ENCODE measurements around the gene TNP2. TPM values are rescaled to one million over a fixed set of nuclear protein-coding genes. Genes with fewer than 3 reads are reported as not detected.
A peak's percentile ranks its signal among the peaks of the same experiment; 100 is the strongest.

TNP2 gene
- total RNA-seq, 1 donor from 2014 or later = not detected

DNA sequence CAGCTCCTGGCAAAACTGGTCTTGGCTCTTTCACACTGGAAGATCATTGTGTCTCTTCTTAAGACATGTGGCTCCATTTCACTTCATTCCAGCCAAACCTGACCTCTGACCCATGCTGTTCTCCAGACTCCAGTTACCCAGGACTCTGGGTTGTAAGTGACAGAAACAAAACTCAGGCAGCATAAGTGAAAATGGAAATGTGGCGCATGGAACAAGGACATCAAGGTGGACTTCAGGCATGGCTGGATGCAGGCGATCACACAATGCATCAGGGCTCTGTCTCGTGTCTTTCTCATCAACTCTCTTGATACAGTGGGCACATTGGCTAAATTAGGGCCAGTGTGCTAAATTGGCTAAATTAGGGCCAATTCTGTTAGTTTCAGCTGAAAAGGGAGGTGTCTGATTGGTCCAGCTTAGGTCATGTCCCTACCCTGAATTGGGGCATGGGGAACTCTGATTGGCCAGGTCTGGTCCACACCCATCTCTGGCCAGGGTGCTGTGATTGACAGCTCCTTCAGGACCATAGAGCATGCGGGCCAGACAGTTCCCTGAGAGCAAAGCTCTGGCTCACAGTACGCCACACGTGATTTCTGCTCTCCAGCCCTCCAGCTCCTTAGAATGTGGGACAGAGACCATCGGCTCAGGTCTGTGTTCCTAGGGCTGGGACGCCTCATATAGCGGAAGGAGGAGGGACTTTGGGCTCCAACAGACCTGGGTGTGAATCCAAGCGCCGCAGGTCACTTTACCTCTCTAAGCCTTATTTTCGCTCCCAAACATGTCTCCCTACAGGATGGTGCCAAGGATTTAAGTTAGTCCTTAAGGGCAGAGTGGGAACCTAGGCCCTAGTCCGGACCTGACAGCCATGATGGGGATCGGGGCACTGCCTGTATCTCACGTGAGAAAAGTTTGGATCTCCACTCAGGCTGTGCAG is 30.6 kb downstream of the TNP2 start:
- DNase-seq (no peak), ATAC-seq (no peak)
- TF ChIP-seq, protein P1, sequence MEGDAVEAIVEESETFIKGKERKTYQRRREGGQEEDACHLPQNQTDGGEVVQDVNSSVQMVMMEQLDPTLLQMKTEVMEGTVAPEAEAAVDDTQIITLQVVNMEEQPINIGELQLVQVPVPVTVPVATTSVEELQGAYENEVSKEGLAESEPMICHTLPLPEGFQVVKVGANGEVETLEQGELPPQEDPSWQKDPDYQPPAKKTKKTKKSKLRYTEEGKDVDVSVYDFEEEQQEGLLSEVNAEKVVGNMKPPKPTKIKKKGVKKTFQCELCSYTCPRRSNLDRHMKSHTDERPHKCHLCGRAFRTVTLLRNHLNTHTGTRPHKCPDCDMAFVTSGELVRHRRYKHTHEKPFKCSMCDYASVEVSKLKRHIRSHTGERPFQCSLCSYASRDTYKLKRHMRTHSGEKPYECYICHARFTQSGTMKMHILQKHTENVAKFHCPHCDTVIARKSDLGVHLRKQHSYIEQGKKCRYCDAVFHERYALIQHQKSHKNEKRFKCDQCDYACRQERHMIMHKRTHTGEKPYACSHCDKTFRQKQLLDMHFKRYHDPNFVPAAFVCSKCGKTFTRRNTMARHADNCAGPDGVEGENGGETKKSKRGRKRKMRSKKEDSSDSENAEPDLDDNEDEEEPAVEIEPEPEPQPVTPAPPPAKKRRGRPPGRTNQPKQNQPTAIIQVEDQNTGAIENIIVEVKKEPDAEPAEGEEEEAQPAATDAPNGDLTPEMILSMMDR (IDR thresholded peaks at IDR 0.05) = no peak
- no peaks in the 10 kb centered on the region for H3K36me3 ChIP-seq
- peaks cover 14% of the 10 kb centered on the region for H3K4me1 ChIP-seq
- intact Hi-C loops (cut with DNase I) = no loop called here
- no peak overlapping the region for H3K4me3 ChIP-seq
- H3K27ac ChIP-seq = no peak overlapping the region
- H3K9me3 ChIP-seq = no peaks in the 10 kb centered on the region
- no peaks in the 10 kb centered on the region for H3K27me3 ChIP-seq (ENCODE audit: low read depth)

DNA sequence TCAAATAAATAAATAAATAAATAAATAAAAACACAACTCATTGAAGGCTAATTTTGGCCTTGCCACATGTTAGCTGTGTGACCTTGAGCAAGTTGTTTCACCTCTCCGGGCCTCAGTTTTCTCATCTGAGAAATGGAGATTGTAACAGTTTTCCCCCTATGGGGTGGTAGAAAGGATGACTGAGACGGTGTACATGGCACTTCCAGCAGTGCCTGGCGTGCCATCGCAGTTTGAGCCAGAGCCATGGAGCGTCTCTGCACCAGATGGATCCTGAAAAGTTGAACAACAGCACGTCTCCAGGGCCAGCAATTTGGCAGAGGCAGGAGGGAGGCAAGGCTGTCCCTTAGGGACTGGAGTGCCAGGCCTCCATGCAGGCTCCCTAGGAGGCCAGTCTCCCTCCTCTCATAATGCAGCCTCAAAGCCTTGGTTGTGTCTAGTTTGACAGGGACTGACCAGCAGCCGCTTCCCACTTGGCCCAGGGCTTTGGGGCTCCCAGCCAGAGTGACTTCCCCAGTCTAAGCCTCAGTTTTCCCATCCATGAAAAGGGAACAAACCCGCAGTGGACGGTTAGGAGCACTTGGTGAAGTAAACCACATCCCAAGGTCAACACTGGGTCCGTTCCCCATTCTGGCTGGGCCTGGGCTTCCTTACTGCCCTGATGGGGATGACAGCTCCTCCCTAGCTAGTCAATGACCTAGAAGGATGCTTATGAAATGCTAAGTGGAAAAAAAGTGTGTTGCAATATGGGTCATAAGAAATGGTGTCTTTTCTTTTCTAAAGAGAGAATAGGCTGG is 32.5 kb downstream of the TNP2 start:
- intact Hi-C loops (cut with DNase I) = no loop called here
- Histone ChIP-seq H3K9me3 (no peaks in the 10 kb centered on the region), H3K27ac (no peak overlapping the region), H3K4me3 (no peak overlapping the region), H3K36me3 (no peaks in the 10 kb centered on the region), H3K27me3 (ENCODE audit: low read depth) (no peaks in the 10 kb centered on the region), H3K4me1 (peaks cover 24% of the 10 kb centered on the region)
- TF ChIP-seq, protein P1 (IDR thresholded peaks at IDR 0.05) = no peak
- ATAC-seq = peak; percentile 52 to 81
- DNase-seq = peak; percentile 79

DNA sequence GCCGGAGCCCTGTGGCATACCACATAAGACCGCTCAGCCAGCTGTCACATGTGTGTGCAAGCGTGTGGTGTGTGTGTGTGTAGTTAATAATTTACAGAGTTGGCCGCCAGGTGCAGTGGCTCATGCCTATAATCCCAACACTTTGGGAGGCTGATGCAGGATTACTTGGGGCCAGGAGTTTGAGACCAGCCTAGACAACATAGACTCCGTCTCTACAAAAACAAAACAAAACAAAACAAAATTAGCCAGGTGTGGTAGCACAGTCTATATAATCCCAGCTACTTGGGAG is 33.5 kb downstream of the TNP2 start:
- no peak for DNase-seq
- no peaks in the 10 kb centered on the region for H3K36me3 ChIP-seq
- no peaks in the 10 kb centered on the region for H3K27me3 ChIP-seq (ENCODE audit: low read depth)
- H3K9me3 ChIP-seq = no peaks in the 10 kb centered on the region
- no peak for ATAC-seq
- TF ChIP-seq, protein P1 (IDR thresholded peaks at IDR 0.05) = no peak
- no peak overlapping the region for H3K4me3 ChIP-seq
- peaks cover 24% of the 10 kb centered on the region for H3K4me1 ChIP-seq
- no peak overlapping the region for H3K27ac ChIP-seq
- intact Hi-C loops (cut with DNase I) = no loop called here

DNA sequence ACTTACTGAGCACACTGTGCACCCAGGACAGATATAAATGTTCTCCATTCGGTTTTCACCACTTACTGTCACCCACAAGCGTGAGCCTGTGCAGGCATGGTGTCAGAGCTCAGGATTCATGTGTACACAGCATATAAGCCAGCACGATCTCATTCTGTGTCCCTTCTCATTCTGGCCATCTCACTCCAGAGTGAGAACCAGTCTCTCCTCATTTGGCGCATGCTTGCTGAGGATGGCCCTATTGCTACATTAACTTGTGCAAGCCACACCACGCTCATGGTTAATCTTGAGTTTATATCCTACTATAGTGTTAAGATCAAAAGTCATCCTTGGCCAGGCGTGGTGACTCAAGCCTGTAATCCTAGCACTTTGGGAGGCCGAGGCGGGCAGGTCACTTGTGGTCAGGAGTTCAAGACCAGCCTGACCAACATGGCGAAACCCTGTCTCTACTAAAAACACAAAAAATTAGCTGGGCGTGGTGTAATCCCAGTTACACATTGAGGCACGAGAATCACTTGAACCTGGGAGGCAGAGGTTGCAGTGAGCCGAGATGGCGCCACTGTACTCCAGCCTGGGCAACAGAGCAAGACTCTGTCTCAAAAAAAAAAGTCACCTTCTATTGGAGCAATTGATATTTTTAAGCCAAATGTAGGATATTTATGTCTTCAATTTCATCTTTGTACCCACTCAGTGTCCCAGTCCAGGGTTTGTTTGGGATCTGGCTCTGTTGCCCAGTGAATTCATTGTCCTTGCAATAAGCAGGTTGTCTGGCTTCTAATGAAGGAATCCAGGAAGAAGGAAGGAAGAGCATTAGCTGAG is 34.0 kb downstream of the TNP2 start:
- DNase-seq (peak; percentile 71), ATAC-seq (peak; percentile 24 to 31)
- Histone ChIP-seq H3K36me3 (no peaks in the 10 kb centered on the region), H3K27me3 (ENCODE audit: low read depth) (no peaks in the 10 kb centered on the region), H3K27ac (no peak overlapping the region), H3K9me3 (no peaks in the 10 kb centered on the region), H3K4me3 (no peak overlapping the region), H3K4me1 (peaks cover 24% of the 10 kb centered on the region)
- intact Hi-C loops (cut with DNase I) = no loop called here
- TF ChIP-seq, protein P1 (IDR thresholded peaks at IDR 0.05) = no peak

DNA sequence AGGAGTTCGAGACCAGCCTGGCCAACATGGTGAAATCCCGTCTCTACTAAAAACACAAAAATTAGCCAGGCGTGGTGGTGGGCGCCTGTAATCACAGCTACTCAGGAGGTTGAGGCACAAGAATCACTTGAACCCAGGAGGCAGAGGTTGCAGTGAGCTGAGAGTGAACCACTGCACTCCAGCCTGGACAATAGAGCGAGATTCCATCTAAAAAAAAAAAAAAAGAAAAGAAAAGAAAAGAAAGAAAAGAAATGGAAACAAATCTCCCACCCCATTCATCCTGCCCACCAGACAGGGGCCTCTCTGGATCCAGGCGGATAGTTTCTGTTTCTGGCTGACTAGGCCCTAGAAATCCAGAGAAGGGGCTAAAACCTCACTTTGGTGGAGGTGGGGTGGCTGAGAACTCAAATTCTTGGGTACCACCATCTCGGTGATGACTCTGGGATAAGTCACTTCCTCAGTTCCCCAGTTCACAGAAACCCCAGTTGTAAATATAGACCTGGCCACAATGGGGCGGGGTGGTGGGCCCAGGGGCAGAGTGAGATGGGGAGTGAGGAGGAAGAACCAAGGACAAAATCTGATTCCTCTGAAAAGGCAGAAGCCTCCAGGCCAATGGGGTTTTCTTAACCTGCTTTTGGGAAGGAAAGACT is 35.3 kb downstream of the TNP2 start:
- peak in 1 of 2 donors; percentile 34 for ATAC-seq
- TF ChIP-seq, protein P1 (IDR thresholded peaks at IDR 0.05) = no peak
- H3K9me3 ChIP-seq = no peaks in the 10 kb centered on the region
- H3K27me3 ChIP-seq (ENCODE audit: low read depth) = no peaks in the 10 kb centered on the region
- no peak for DNase-seq
- no peak overlapping the region for H3K4me3 ChIP-seq
- H3K36me3 ChIP-seq = no peaks in the 10 kb centered on the region
- intact Hi-C loops (cut with DNase I) = no loop called here
- H3K27ac ChIP-seq = peak overlapping the region; percentile 61
- peaks cover 24% of the 10 kb centered on the region for H3K4me1 ChIP-seq
